Right cardiac atrium (tissue), 5 donors: Measurements from ENCODE around the gene RETREG3. TPM values are rescaled to one million over a fixed set of nuclear protein-coding genes. Genes with fewer than 3 reads are reported as not detected.
"Not testable (repeated sequence)": the region's sequence is repeated elsewhere in the genome, so short reads cannot be mapped to it uniquely, and the experiment has no call there.

Experiments used
- ATAC-seq, 2 donors: fragments of 200-7000 bp; cut with Tn5 transposase; one replicate each; pipeline versions ENCODE4 v1.8.0 to v1.9.1; 2020; ENCODE audit warnings: moderate library complexity in 2 of 2, mild to moderate bottlenecking in 1 of 2
- DNase-seq, 3 donors: peaks; one replicate each; pipeline ENCODE4 v3.0.0-alpha.2; 2020
- H3K27ac ChIP-seq: one replicate; pipeline ENCODE4 v1.5.1; 2013; ENCODE audit warnings: mild to moderate bottlenecking, low read length, control low read depth, moderate library complexity
- H3K27me3 ChIP-seq: one replicate; pipeline ENCODE4 v1.6.1; 2013; ENCODE audit not compliant: control insufficient read depth, insufficient read depth
- H3K4me1 ChIP-seq: one replicate; pipeline ENCODE4 v1.6.1; 2013; ENCODE audit warnings: low read length; ENCODE audit not compliant: control insufficient read depth, insufficient read depth
- H3K4me3 ChIP-seq: one replicate; pipeline ENCODE4 v1.5.1; 2013; ENCODE audit warnings: low read length, control low read depth
- H3K9me3 ChIP-seq: one replicate; pipeline ENCODE4 v1.6.1; 2013; ENCODE audit warnings: low read length; ENCODE audit not compliant: control insufficient read depth
- WGBS: extraction: QIAGEN DNeasy Blood & Tissue Kit; methylation state at CpG from one replicate; pipeline ENCODE4 v1.1.7; 2013; 5-methylcytosine and 5-hydroxymethylcytosine counted together
- intact Hi-C, 4 donors: fragments of 100-400 bp; cut with DNase I; formaldehyde crosslinking; loops; one replicate each; pipeline versions ENCODE4 v1.11.0 to v1.14.0; 2022 to 2023
- polyA plus RNA-seq: library from polyadenylated mRNA; stranded (reverse); fragments of 200-250 nt; gene quantifications from one replicate; pipeline ENCODE4 v1.2.3, GENCODE V29; 2013
- total RNA-seq, 4 donors: library from RNA; stranded (reverse); fragmentation: NEBNext Ultra II Directional; extraction: Animal tissue kit (Norgen Biotek cat#: 25700); gene quantifications; one replicate each; pipeline ENCODE4 v1.2.1, GENCODE V29; 2021
- donor health status: healthy with polysubstance abuse.
- donor health status: DM: no; HTN: yes; CAD: no.
- donor health status: DM: no; HTN: no; CAD: no.
- donor health status: DM: no; HTN: yes; CAD: no; lungs with severe emphysema.
- donor health status: DM: yes; HTN: yes; CAD: no.

The RETREG3 gene
- total and polyA plus RNA-seq, 5 donors: 13.0 to 27.0 (median 24.9) TPM

- peak; percentile 83 to 84 for ATAC-seq
These were observed 47.2 kb downstream of the RETREG3 start, which contains the start of gene COASY for GRCh38 chr17:42561897-42562387. Gene COASY (plus strand): TSS chr17:42562148. CDS start chr17:42562623, 475 bp downstream.

GRCh38 chr17:42560246-42560645, 48.9 kb downstream of the RETREG3 start:
- DNase-seq (no peak), ATAC-seq (no peak)
- Histone ChIP-seq H3K27ac (no peak overlapping the region), H3K9me3 (no peaks in the 10 kb centered on the region), H3K4me1 (peaks cover 10% of the 10 kb centered on the region), H3K4me3 (no peak overlapping the region), H3K27me3 (no peaks in the 10 kb centered on the region)
- intact Hi-C loops: no loop called here
- whole genome bisulfite sequencing: 86% methylated on average over 3 of the region's 3 CpGs

More at GRCh38 chr17:42561897-42562387, 47.2 kb downstream of the RETREG3 start, which contains the start of gene COASY:
- peaks cover 10% of the 10 kb centered on the region for H3K4me1 ChIP-seq
- no peaks in the 10 kb centered on the region for H3K27me3 ChIP-seq
- intact Hi-C loops: no loop called here
- no peaks in the 10 kb centered on the region for H3K9me3 ChIP-seq
- DNase-seq: peak; percentile 97 to 98 (median 98)
- peak within 1 kb of the TSS; percentile 86 for H3K4me3 ChIP-seq
- peak within 1 kb of the TSS; percentile 89 for H3K27ac ChIP-seq
- under 1% methylated on average over 26 of the region's 26 CpGs for WGBS

GRCh38 chr17:42559075-42559474, 50.1 kb downstream of the RETREG3 start:
- no peaks in the 10 kb centered on the region for H3K9me3 ChIP-seq
- intact Hi-C loops: no loop called here
- WGBS: 86% methylated on average over 6 of the region's 6 CpGs

GRCh38 chr17:42555961-42556617, 53.1 kb downstream of the RETREG3 start:
- intact Hi-C loops, ATAC-seq, H3K27me3 ChIP-seq, H3K27ac ChIP-seq, H3K4me3 ChIP-seq, H3K9me3 ChIP-seq, H3K4me1 ChIP-seq: not testable (repeated sequence)
- peak in 1 of 3 donors; percentile 58 for DNase-seq
- 54% methylated on average over 5 of the region's 5 CpGs for WGBS

More at GRCh38 chr17:42559075-42559474, 50.1 kb downstream of the RETREG3 start:
- peaks cover 10% of the 10 kb centered on the region for H3K4me1 ChIP-seq
- ATAC-seq (no peak), DNase-seq (no peak)
- no peaks in the 10 kb centered on the region for H3K27me3 ChIP-seq
- H3K4me3 ChIP-seq: no peak overlapping the region
- H3K27ac ChIP-seq: no peak overlapping the region

- no peaks in the 10 kb centered on the region for H3K27me3 ChIP-seq
- peak overlapping the region; percentile 77 for H3K27ac ChIP-seq
- DNase-seq (no peak), ATAC-seq (no peak)
- H3K4me1 ChIP-seq: no peaks in the 10 kb centered on the region
- peak overlapping the region; percentile 68 for H3K4me3 ChIP-seq
- WGBS: 25% methylated on average over 4 of the region's 4 CpGs
- intact Hi-C loops: no loop called here
- no peaks in the 10 kb centered on the region for H3K9me3 ChIP-seq
These were observed 54.0 kb downstream of the RETREG3 start for GRCh38 chr17:42555122-42555622.

GRCh38 chr17:42554250-42555121, 54.7 kb downstream of the RETREG3 start:
- Histone ChIP-seq H3K4me1 (no peaks in the 10 kb centered on the region), H3K27me3 (no peaks in the 10 kb centered on the region), H3K4me3 (peak overlapping the region; percentile 68), H3K9me3 (no peaks in the 10 kb centered on the region), H3K27ac (peak overlapping the region; percentile 77)
- intact Hi-C loops: no loop called here
- DNase-seq (peak; percentile 91 to 96 (median 96)), ATAC-seq (peak; percentile 94)
- under 1% methylated on average over 82 of the region's 82 CpGs for WGBS

- peak in 1 of 3 donors; percentile 53 for DNase-seq
- intact Hi-C loops: no loop called here
- H3K4me3 ChIP-seq: peak overlapping the region; percentile 68
These were observed 55.3 kb downstream of the RETREG3 start for GRCh38 chr17:42553866-42554249.

GRCh38 chr17:42553161-42553818, 55.9 kb downstream of the RETREG3 start:
- ATAC-seq (peak; percentile 1 to 2), DNase-seq (peak; percentile 39 to 67 (median 67))
- Histone ChIP-seq H3K4me3 (no peak overlapping the region), H3K4me1 (no peaks in the 10 kb centered on the region), H3K27me3 (no peaks in the 10 kb centered on the region), H3K9me3 (no peaks in the 10 kb centered on the region), H3K27ac (no peak overlapping the region)
- intact Hi-C loops: no loop called here
- 68% methylated on average over 45 of the region's 45 CpGs for WGBS

More at GRCh38 chr17:42553866-42554249, 55.3 kb downstream of the RETREG3 start:
- WGBS: 47% methylated on average over 16 of the region's 16 CpGs
- Histone ChIP-seq H3K4me1 (no peaks in the 10 kb centered on the region), H3K27me3 (no peaks in the 10 kb centered on the region), H3K27ac (no peak overlapping the region), H3K9me3 (no peaks in the 10 kb centered on the region)
- ATAC-seq: peak; percentile 7 to 10

GRCh38 chr17:42552736-42553135, 56.4 kb downstream of the RETREG3 start, which contains the start of gene HSD17B1:
Gene HSD17B1 (plus strand): TSS chr17:42552923. CDS start chr17:42552934, 11 bp downstream.
- H3K27ac ChIP-seq, ATAC-seq, intact Hi-C loops, H3K9me3 ChIP-seq, H3K27me3 ChIP-seq, H3K4me1 ChIP-seq, H3K4me3 ChIP-seq, DNase-seq: not testable (repeated sequence)
- 86% methylated on average over 15 of the region's 15 CpGs for WGBS

GRCh38 chr17:42548993-42549755, 60.0 kb downstream of the RETREG3 start:
- Histone ChIP-seq H3K27me3 (no peaks in the 10 kb centered on the region), H3K27ac (no peak overlapping the region), H3K9me3 (no peaks in the 10 kb centered on the region), H3K4me3 (no peak overlapping the region), H3K4me1 (no peaks in the 10 kb centered on the region)
- WGBS: 82% methylated on average over 14 of the region's 14 CpGs
- DNase-seq (peak in 1 of 3 donors; percentile 33), ATAC-seq (no peak)
- intact Hi-C loops: no loop called here
